Measurements from ENCODE around the gene NOP56.

- TF ChIP-seq POLR2A (IDR thresholded peaks at IDR 0.05; ENCODE audit: low read depth, low read length) (no peak), TAF1 (IDR thresholded peaks at IDR 0.05; ENCODE audit: low read depth, low read length) (no peak)
These were observed 27.6 kb downstream of the NOP56 start for GRCh38 chr20:2680046-2680445.

Data from GM12891 (cell line).